GM12874 (cell line): ENCODE results near the gene PAFAH2.

ENCODE experiments used
- CTCF ChIP-seq: IDR thresholded peaks from 2 replicates; pipeline ENCODE4 v1.5.1; 2011; ENCODE audit warnings: low read depth, mild to moderate bottlenecking, control low read depth, low read length, moderate library complexity; ENCODE audit not compliant: insufficient read depth

PAFAH2 gene

GRCh38 chr1:26016953-26017545, 19.2 kb upstream of the PAFAH2 start:
- no peak for TF ChIP-seq CTCF

GRCh38 chr1:26016258-26016952, 18.5 kb upstream of the PAFAH2 start:
- no peak for TF ChIP-seq CTCF

- no peak for TF ChIP-seq CTCF
Measured at GRCh38 chr1:26015358-26015757, 17.5 kb upstream of the PAFAH2 start.

- TF ChIP-seq CTCF, result no peak
Measured at GRCh38 chr1:26014179-26014578, 16.3 kb upstream of the PAFAH2 start.

GRCh38 chr1:26012864-26013263, 15.0 kb upstream of the PAFAH2 start:
- TF ChIP-seq CTCF, result no peak

GRCh38 chr1:26010825-26011224, 13.0 kb upstream of the PAFAH2 start:
- no peak for TF ChIP-seq CTCF

- 0 out of 2 replicates have a peak, but pooled peaks have one; percentile 10 for TF ChIP-seq CTCF
Measured at GRCh38 chr1:26009796-26010447, 12.1 kb upstream of the PAFAH2 start.
